ENCODE measurements around the gene BANF2. TPM values are rescaled to one million over a fixed set of nuclear protein-coding genes. Genes with fewer than 3 reads are reported as not detected.

The BANF2 gene
- total and polyA plus RNA-seq, 2 of the 13 experiments (the other 11 are each of a cell fraction or from before 2014, with no cell fraction given) = 0.35 TPM; not detected in 1

- TF ChIP-seq ZNF646 (CRISPR knock-in tag; IDR thresholded peaks at IDR 0.05) = no peak
- TF ChIP-seq GMEB1 (CRISPR knock-in tag; IDR thresholded peaks at IDR 0.05; ENCODE audit: borderline replicate concordance) = 0 out of 2 replicates have a peak, but pooled peaks have one; percentile 8
- TF ChIP-seq DNMT3B (CRISPR knock-in tag; conservative IDR thresholded peaks at IDR 0.05) = 0 out of 2 replicates have a peak, but pooled peaks have one; percentile 5
- TF ChIP-seq ZFP82 (CRISPR knock-in tag; IDR thresholded peaks at IDR 0.05; ENCODE audit: borderline replicate concordance) = no peak
- no peak for TF ChIP-seq SMAD1 (CRISPR knock-in tag; IDR thresholded peaks at IDR 0.05; ENCODE audit: borderline replicate concordance, low read depth)
- TF ChIP-seq ZNF207 (IDR thresholded peaks at IDR 0.05; ENCODE audit: borderline replicate concordance) = no peak
- no peak for TF ChIP-seq DRAP1 (CRISPR knock-in tag; IDR thresholded peaks at IDR 0.05)
- TF ChIP-seq TEF (CRISPR knock-in tag; IDR thresholded peaks at IDR 0.05) = no peak
- TF ChIP-seq RFX3 (CRISPR knock-in tag; IDR thresholded peaks at IDR 0.05) = no peak
- TF ChIP-seq ZBTB3 (CRISPR knock-in tag; IDR thresholded peaks at IDR 0.05; ENCODE audit: borderline replicate concordance, low read depth) = no peak
- TF ChIP-seq ZKSCAN5 (CRISPR knock-in tag; IDR thresholded peaks at IDR 0.05) = no peak
- no peak for TF ChIP-seq NFKBIZ (CRISPR knock-in tag; IDR thresholded peaks at IDR 0.05)
- TF ChIP-seq HHEX (CRISPR knock-in tag; IDR thresholded peaks at IDR 0.05) = no peak
- TF ChIP-seq ZNF784 (CRISPR knock-in tag; IDR thresholded peaks at IDR 0.05; ENCODE audit: borderline replicate concordance) = peak; percentile 38; the same call in 1 of the 2 replicates
- TF ChIP-seq ZNF441 (CRISPR knock-in tag; IDR thresholded peaks at IDR 0.05; ENCODE audit: borderline replicate concordance) = 0 out of 2 replicates have a peak, but pooled peaks have one; percentile 6
- no peak for TF ChIP-seq NFE2L2 (IDR thresholded peaks at IDR 0.05; ENCODE audit: low read length)
- TF ChIP-seq ZNF33A (CRISPR knock-in tag; IDR thresholded peaks at IDR 0.05; ENCODE audit: borderline replicate concordance) = no peak
- no peak for TF ChIP-seq ZFP90 (CRISPR knock-in tag; IDR thresholded peaks at IDR 0.05; ENCODE audit: borderline replicate concordance)
- 0 out of 2 replicates have a peak, but pooled peaks have one; percentile 25 for TF ChIP-seq CAMTA2 (CRISPR knock-in tag; IDR thresholded peaks at IDR 0.05; ENCODE audit: borderline replicate concordance)
Measured at GRCh38 chr20:17722493-17723300, 22.9 kb downstream of the BANF2 start (continued).

All from HepG2 (cell line).